ENCODE results near the gene EIF3J.
"Not testable (repeated sequence)": the region's sequence is repeated elsewhere in the genome, so short reads cannot be mapped to it uniquely, and the experiment has no call there.

Gene EIF3J, protein sequence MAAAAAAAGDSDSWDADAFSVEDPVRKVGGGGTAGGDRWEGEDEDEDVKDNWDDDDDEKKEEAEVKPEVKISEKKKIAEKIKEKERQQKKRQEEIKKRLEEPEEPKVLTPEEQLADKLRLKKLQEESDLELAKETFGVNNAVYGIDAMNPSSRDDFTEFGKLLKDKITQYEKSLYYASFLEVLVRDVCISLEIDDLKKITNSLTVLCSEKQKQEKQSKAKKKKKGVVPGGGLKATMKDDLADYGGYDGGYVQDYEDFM

DNA sequence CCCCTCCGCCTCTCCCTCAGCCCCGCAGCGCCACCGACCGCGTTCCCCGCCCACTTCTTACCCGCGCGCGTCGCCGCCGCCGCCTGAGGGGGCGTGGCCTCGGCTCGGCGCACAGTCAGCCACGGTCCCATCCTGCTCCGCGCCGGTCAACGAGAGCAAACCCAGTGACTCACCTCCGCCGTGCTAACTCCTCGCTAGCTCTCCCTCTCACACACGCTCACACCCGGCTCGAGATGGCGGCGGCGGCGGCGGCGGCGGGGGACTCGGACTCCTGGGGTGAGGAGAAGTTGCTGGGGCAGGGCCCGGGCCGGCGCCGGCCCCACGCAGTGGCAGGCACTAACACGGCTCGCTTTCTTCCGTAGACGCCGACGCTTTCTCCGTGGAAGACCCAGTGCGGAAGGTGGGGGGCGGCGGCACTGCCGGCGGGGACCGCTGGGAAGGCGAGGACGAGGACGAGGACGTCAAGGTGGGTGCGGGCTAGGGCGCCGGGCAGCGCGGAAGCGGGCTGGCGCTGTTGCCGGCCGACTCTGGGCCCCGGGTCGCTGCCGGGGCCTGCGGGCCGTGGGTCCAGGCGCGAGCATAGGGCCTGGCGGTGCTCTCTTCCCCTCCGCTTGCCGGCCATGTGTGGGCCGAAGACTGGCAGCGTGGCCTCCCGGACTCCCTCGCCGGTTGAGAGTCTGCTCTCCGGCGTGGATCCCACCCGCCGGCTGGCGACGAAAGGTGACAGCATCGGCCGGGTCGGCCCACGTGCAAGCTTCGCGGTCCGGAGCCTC, at the start of gene EIF3J:
TSS of gene EIF3J (plus strand) at position 186 of the 773 bp plus-strand sequence. CDS start at position 234, 48 bp downstream.
- peak; percentile 71 for DNase-seq

DNA sequence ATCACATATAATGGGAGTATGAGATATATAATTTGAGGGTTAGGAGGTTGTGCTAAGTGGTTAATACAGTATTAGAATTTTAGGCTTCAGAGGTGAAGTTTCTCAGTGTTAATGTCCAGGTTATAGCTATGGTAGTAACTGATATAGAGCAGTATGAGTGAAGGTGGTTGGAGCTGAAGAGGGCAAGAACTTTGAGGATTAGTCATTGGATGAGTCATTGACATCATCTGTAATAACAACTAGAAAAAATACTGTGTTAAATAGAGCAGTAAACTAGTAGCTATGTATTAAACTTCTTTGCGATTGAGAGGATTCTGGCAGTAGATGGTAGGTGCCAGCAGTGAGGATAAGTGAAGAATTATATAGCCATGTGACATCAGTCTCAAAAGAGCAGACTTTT, 47.5 kb upstream of the EIF3J start:
- no peak for DNase-seq

DNA sequence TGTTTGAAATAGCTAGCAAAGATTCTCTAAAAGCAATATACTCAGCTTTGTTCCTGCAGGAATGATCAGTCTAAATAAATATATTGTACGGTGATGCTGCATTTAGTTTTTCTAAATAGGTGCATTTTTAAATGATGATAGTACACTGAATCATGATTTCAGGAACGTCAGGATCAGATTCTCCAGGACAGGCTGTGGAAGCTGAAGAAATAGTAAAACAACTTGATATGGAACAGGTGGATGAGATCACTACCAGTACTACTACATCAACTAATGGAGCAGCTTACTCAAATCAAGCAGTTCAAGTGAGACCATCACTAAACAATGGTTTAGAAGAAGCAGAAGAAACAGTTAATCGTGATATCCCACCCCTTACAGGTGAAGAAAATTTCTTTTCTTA, 46.3 kb upstream of the EIF3J start:
- DNase-seq: no peak

DNA sequence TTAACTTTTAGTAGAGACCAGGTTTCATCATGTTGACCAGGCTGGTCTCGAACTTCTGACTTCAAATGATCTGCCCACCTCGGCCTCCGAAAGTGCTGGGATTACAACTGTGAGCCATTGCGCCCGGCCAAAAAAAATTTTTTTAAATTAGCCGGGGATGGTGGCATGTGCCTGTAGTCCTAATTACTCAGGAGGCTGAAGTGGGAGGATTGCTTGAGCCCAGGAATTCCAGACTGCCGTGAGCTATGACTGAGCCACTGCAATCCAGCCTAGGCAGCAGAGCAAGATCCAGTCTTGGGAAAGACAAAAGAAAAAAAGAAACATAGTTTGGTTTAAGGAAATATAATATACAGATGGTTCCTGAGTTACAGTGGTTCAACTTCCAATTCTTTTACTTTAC, 44.9 kb upstream of the EIF3J start:
- DNase-seq: no peak

DNA sequence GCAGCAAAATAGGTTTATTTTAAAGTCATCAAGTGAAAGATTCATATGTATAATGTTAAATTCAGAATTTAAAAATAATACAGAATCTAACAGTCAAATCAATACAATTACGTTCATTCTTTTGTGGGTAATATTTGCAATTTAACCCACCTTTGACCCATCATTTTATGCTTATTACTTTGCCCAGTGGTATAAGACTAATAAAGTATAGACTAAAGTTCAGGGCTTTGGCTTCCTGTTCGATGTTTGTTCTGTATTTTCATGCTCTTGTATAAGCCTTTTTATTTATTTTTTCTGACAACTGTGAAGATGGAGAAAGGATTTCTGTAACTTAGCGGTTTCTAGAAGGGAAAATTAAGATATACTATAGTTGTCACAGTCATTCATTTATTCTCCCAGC, 44.3 kb upstream of the EIF3J start:
- no peak for DNase-seq

DNA sequence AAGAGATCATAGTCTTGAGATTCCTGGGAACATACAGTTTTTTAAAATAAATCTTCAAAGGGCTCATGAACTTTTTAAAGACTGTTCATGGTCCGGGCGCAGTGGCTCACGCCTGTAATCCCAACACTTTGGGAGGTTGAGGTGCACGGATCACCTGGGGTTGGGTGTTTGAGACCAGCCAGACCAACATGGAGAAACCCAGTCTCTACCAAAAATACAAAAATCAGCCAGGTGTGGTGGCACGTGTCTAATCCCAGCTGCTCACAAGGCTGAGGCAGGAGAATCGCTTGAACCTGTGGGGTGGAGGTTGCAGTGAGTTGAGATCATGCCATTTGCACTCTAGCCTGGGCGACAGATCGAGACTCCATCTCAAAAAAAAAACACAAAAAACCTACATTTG, 41.4 kb upstream of the EIF3J start:
- DNase-seq: no peak

DNA sequence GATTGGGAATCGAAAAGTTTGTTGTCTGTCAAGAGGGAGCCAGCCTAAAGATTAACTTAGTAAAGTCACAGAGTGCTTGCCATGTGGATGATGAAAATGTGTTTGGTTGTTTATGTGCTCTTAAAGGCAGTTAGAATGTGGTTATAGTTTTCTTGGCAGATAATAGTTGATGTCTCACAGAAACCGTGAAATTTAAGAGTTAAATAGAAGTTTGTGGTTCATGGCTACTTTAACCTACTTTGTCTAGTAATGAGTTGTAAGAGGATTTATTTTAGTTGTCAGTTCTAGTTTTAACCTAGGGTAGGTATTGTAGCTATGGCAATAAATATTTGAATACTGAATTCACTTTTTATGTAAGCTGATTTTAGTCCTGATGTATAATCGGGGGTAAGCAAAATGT, 36.4 kb upstream of the EIF3J start:
- no peak for DNase-seq

GRCh38 chr15:44501768-44502366, 35.1 kb upstream of the EIF3J start:
- peak; percentile 10 for DNase-seq

DNA sequence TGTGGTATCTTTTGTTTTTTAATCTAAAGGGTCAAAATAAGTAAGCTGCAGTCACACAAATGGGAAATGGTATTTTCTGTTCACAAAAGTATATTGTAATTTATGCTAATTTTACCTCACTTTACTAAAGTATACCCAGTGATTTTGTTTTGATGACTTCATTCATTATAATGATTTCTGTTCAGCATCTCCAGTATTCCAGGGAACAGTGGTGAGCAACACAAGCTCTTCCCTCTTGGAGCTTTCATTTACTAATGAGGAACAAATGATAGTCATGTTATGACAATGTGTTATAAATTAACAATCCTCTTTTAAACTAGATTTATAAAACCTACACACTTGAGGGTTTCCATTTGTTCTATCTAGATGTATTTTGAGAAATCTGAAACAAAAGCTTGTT, 20.5 kb upstream of the EIF3J start:
- DNase-seq: no peak

DNA sequence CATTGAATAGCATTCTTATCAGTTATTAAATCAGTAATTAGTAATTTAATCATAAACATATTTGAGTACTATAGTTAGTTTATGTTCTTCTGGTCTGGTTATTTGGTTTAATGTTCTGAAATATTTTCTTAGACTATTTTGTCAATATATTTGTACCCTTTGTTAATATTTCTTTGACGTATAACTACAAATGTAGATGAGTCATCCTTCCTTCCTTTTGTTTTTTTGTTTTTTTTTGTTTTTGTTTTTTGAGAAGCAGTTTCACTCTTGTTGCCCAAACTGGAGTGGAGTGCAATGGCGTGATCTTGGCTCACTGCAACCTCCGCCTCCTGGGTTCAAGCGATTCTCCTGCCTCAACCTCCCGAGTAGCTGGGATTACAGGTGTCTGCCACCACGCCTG, 17.4 kb upstream of the EIF3J start:
- DNase-seq: no peak

GRCh38 chr15:44525018-44525417, 11.9 kb upstream of the EIF3J start:
- no peak for DNase-seq

DNA sequence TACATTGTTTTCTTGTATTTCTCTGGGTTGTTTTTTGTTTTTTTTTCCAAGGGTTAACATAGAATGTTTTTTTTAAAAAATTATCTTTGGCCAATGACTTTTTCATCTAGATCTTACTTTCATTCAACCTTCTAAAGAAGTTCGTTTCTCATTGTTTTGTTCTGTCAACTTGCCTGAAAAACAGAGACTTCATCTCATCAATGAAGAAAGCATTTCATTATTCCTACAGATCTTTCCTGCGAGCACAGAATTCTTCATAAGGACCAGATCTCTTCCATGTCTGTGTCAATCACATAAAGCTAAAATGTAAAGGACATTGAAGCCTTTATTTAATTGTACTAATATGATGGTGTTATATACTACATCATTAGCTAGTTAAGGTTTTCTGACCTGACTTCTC, 9.7 kb upstream of the EIF3J start:
- no peak for DNase-seq

GRCh38 chr15:44529864-44530604, 6.9 kb upstream of the EIF3J start:
- DNase-seq: no peak

- DNase-seq: no peak
Observed at GRCh38 chr15:44530653-44531052, 6.3 kb upstream of the EIF3J start.

- not testable (repeated sequence) for DNase-seq
Observed at GRCh38 chr15:44532275-44532674, 4.7 kb upstream of the EIF3J start.

- no peak for DNase-seq
Observed at GRCh38 chr15:44532689-44533088, 4.3 kb upstream of the EIF3J start.

GRCh38 chr15:44535092-44535491, 1.9 kb upstream of the EIF3J start:
- DNase-seq: no peak

- no peak for DNase-seq
Observed at GRCh38 chr15:44535523-44536301, 1.2 kb upstream of the EIF3J start.

GRCh38 chr15:44536302-44536961, 515 bp upstream of the EIF3J start:
- peak; percentile 70 for DNase-seq

DNA sequence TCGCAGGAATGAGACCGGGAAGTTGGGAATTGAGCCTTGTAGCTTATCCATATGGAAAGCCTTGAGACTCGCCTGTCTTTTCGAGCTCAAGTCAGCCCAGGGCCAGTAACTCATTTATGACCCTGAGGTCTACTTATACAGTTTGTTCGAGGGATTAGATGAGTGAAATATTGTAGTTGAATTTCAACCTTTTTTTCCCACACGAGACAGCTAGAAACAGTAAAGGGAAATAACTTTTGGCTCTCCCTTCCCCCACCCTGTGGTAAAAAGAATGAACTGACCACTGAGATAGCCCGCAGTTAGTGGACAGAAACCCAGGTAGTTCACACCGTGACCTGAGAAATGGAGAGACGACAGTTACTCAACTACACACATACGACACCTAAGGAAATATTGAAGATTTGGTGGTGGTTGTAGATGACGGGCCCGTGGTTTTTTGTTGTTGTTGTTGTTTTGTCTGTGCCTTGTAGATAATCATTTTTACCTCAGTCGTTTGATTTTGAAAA, 841 bp downstream of the EIF3J start:
- no peak for DNase-seq

DNA sequence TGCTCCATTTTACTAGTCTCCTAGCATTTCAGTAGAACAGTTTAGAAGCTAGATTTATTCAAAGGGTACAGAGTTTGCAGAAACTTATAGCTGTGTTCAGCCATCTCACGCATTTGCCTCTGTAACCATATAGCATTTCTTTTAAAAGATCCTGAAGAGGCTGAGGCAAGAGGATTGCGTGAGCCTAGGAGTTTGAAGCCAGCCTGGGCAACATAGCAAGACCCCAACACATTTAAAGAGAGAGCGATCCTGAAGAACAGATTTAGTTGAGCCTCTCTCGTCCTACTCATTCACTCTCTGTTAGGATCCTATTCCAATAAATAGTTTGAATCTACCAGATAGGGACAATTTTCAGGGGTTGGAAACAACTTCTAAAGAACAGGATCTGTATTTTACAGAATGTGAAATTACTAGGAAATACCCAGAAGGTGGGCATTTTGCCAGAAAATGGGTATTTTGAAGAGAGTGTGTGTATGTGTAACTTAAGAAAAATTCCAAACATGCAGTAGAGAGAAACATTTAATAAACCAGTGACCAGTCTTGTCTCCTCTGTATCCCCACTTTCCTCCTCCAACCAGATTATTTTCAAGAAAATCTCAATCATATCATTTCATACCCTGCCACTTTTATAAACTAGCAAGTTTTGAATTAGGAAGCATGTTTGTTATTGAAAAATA, 4.5 kb downstream of the EIF3J start:
- DNase-seq: no peak
